Measurements from ENCODE around the gene MAPK11.

Gene MAPK11

GRCh38 chr22:50259302-50259701 lies 10.9 kb downstream of the MAPK11 start:
- DNase-seq: no peak

- no peak for DNase-seq
Measured at GRCh38 chr22:50258361-50259292, 11.6 kb downstream of the MAPK11 start.

- DNase-seq: no peak
Measured at GRCh38 chr22:50257451-50258360, 12.5 kb downstream of the MAPK11 start.

- DNase-seq: no peak
Measured at GRCh38 chr22:50257041-50257440, 13.1 kb downstream of the MAPK11 start.

- no peak for DNase-seq
Measured at GRCh38 chr22:50256258-50256862, 13.8 kb downstream of the MAPK11 start.

- no peak for DNase-seq
Measured at GRCh38 chr22:50255607-50256006, 14.6 kb downstream of the MAPK11 start.

GRCh38 chr22:50255099-50255498 lies 15.1 kb downstream of the MAPK11 start:
- no peak for DNase-seq

GRCh38 chr22:50253941-50254340 lies 16.2 kb downstream of the MAPK11 start:
- no peak for DNase-seq

- no peak for DNase-seq
Measured at GRCh38 chr22:50253046-50253915, 16.9 kb downstream of the MAPK11 start.

GRCh38 chr22:50252082-50253045 lies 17.8 kb downstream of the MAPK11 start:
- peak; percentile 74 to 80 for DNase-seq

GRCh38 chr22:50251477-50252081 lies 18.6 kb downstream of the MAPK11 start:
- no peak for DNase-seq

GRCh38 chr22:50250555-50251476 lies 19.4 kb downstream of the MAPK11 start, which contains the start of gene HDAC10:
Gene HDAC10 (minus strand): TSS chr22:50251265. CDS start chr22:50251032, 233 bp downstream.
- peak; percentile 77 to 86 for DNase-seq

- DNase-seq: no peak
Measured at GRCh38 chr22:50250249-50250554, 20.0 kb downstream of the MAPK11 start.

- no peak for DNase-seq
Measured at GRCh38 chr22:50249341-50250248, 20.6 kb downstream of the MAPK11 start.

- no peak for DNase-seq
Measured at GRCh38 chr22:50248196-50249081, 21.7 kb downstream of the MAPK11 start.

GRCh38 chr22:50247748-50248147 lies 22.4 kb downstream of the MAPK11 start:
- peak; percentile 72 to 82 for DNase-seq
